WI38 (cell line): ENCODE measurements around the gene KRT2.

Experiments
- H3K4me3 ChIP-seq: 2 replicates; pipeline ENCODE4 v1.5.1; 2011; ENCODE audit warnings: low read depth, mild to moderate bottlenecking, control low read depth, low read length
- TF ChIP-seq, protein P1 (sequence below): IDR thresholded peaks from 2 replicates; pipeline ENCODE4 v1.5.1; 2012; ENCODE audit warnings: low read depth, mild to moderate bottlenecking, control low read depth, low read length

KRT2 gene

DNA sequence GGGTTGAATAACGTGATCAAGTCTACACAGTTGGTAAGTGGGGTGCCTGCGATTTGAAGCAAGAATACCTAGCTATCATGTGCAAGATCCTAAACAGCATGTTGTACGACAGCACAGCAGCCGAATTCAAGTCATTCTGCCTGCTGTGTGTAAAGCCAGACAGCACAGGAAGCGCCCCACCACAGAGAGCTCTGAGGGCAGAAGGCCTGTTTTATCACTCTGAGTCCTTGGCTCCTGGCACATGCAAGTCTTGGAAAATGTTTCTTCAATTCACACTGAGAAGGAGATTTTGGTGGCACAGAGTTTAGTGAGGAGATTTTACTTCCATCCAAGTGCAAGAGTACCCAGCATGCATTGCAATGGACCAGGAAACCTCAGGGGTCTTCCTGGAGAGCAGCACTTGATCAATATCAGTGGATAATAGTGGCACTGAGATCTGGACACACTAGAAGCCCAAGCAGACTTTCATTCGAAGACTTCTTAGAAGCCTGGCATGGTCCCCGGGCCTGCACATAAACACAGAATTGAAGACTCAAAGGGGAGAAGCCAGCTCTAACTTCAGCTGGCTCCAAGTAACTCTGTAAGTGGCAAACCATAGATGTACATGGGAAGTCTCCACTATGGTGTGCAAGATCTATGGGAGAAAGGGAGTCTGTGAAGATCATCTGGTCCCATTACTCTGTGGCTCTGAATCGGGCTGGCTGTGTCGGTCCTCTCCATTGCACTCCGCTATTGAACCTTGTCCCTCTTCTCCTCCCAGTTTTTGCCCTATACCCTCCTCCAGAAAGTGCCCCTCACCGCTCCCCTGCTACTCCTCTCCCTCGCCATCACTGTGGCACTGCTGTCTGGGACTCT lies 29.7 kb upstream of the KRT2 start:
- no peak overlapping the region for H3K4me3 ChIP-seq
- TF ChIP-seq, protein P1, sequence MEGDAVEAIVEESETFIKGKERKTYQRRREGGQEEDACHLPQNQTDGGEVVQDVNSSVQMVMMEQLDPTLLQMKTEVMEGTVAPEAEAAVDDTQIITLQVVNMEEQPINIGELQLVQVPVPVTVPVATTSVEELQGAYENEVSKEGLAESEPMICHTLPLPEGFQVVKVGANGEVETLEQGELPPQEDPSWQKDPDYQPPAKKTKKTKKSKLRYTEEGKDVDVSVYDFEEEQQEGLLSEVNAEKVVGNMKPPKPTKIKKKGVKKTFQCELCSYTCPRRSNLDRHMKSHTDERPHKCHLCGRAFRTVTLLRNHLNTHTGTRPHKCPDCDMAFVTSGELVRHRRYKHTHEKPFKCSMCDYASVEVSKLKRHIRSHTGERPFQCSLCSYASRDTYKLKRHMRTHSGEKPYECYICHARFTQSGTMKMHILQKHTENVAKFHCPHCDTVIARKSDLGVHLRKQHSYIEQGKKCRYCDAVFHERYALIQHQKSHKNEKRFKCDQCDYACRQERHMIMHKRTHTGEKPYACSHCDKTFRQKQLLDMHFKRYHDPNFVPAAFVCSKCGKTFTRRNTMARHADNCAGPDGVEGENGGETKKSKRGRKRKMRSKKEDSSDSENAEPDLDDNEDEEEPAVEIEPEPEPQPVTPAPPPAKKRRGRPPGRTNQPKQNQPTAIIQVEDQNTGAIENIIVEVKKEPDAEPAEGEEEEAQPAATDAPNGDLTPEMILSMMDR = no peak

DNA sequence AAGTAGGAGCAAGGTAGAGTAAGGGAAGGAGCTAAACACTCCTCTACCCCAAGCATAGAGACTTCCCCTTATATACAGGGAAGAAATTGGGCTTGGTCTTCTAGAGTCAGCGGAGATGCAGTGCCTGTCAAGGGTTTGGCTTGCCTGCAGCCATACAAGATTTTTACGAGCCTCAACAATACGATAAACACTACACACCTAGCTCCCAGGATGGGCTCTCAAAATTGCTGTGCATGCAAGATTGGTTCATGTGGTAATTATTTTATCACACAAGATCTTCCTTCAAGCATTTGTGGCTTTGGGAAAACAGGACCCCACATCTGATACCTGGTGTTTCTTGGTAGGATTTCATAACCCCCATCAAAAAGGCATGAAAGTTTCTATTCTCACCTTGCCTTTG lies 28.4 kb upstream of the KRT2 start, which contains the start of gene KRT1:
TSS of gene KRT1 (minus strand) at position 45 of the 400 bp plus-strand sequence. CDS start 59 bp downstream, outside the sequence.
- TF ChIP-seq, protein P1 = no peak
- H3K4me3 ChIP-seq = no peak within 1 kb of the TSS

DNA sequence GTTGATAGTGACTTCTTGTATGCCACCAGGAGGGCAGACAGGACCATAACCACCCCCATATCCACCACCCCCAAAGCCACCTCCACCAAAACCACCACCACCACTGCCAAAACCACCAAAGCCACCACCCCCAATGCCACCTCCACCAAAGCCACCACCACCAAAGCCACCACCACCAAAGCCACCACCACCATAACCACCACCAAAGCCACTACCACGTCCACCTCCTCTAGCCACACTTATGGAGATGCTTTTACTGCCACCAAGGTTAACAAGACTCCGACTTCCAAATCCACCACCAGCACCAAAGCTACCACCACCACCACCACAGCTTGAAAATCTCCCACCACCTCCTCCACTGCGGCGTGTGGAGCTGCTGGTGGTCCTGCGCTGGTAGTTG lies 27.9 kb upstream of the KRT2 start:
- H3K4me3 ChIP-seq = no peak overlapping the region
- TF ChIP-seq, protein P1 = no peak

DNA sequence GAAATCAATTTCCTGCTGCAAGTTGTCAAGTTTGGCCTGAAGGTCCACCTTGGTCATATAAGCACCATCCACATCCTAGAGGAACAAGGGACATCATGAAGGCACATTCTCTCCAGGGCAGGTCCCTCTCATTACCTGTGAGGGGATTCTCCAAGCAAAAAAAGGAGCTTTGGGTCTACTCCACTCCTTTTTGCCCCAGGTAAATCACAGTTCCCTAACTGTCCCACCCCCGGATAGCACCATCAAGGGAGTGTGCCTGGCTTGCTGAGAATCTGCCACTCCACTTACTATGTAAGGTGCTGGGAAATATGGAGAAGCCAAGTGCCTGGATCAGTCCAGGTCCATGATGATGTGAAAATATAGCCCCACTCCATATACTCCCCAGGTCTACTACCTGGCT lies 25.7 kb upstream of the KRT2 start:
- TF ChIP-seq, protein P1 = no peak

DNA sequence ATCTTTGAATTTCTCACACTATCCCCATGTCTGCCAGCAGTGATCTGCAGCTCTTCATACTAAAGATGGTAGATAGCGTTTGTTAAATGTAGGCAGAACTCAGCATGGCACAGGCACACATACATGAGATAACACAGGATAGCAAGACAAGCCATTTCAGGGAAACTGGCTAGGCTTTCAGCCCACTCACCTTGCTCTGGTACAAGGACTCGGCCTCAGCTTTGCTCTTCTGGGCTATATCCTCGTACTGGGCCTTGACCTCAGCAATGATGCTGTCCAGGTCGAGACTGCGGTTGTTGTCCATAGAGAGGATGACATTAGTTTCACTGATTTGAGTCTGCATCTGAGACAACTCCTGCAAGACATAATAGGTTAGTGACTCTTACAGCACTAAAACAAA lies 25.1 kb upstream of the KRT2 start:
- TF ChIP-seq, protein P1 = no peak
- H3K4me3 ChIP-seq = no peak overlapping the region

More for the DNA sequence above, 25.7 kb upstream of the KRT2 start:
- H3K4me3 ChIP-seq = no peak overlapping the region

DNA sequence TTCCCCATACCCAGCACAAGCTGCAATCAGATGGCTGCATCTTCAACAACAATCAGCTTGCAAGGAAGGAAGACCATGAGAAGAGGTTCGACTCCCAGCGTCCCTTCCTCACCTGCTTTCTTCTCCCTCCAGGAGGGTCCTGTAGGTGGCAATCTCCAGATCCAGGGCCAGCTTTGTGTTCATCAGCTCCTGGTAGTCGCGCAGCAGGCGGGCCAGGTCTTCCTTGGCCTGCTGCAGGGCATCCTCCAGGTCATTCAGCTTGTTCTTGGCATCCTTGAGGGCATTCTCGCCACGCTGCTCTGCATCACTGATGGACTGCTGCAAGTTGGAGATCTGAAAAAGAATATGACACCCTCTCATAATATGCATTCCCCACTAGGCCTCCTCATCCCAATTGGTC lies 24.2 kb upstream of the KRT2 start:
- H3K4me3 ChIP-seq = no peak overlapping the region
- TF ChIP-seq, protein P1 = no peak

DNA sequence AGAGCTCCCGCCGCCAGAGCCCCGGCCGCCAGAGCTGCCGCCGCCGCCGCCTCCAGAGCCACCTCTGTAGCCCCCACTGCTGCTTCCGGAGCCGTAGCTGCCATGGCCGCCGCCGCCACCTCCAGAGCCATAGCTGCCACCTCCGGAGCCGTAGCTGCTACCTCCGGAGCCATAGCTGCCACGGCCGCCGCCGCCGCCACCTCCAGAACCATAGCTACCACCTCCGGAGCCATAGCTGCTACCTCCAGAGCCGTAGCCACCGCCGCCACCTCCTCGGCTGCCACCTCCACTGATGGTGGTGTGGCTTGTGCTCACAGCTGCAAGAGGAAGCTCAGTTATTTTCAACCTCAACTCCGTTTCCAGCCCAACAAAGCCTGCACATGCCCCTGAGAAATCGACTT lies 23.3 kb upstream of the KRT2 start:
- TF ChIP-seq, protein P1 = no peak
- no peak overlapping the region for H3K4me3 ChIP-seq
